Breast epithelium (tissue), 4 donors: ENCODE data around the gene PTRH2. TPM values are rescaled to one million over a fixed set of nuclear protein-coding genes. Genes with fewer than 3 reads are reported as not detected.

Experiments used
- DNase-seq, 2 donors: peaks; one replicate each; pipeline ENCODE4 v3.0.0-alpha.2; 2019; ENCODE audit warnings: low spot score in 2 of 2
- H3K27ac ChIP-seq, 2 donors: fragments of 200-600 bp; sonication (generic) in 1 of 2; one replicate each; pipeline ENCODE4 v1.5.1; 2016 to 2019; ENCODE audit warnings: mild to moderate bottlenecking in 1 of 2
- H3K27me3 ChIP-seq, 2 donors: fragments of 200-600 bp; sonication (generic) in 1 of 2; one replicate each; pipeline versions ENCODE4 v1.5.1 to v1.6.0; 2017 to 2019; ENCODE audit warnings: control low read depth in 1 of 2, mild to moderate bottlenecking in 1 of 2
- H3K36me3 ChIP-seq: fragments of 200-600 bp; one replicate; pipeline ENCODE4 v1.5.1; 2019
- H3K4me1 ChIP-seq, 2 donors: fragments of 200-600 bp; sonication (generic); one replicate each; pipeline ENCODE4 v1.5.1; 2016 to 2019; ENCODE audit warnings: control low read depth in 1 of 2
- H3K4me3 ChIP-seq, 3 donors: fragments of 200-600 bp; sonication (generic); 1 replicate in 2 of 3; 2 replicates in 1 of 3; pipeline ENCODE4 v1.5.1; 2016 to 2019; ENCODE audit warnings: mild to moderate bottlenecking in 3 of 3, moderate library complexity in 2 of 3
- H3K9me3 ChIP-seq, 2 donors: fragments of 200-600 bp; sonication (generic) in 1 of 2; one replicate each; pipeline ENCODE4 v1.5.1; 2016 to 2019; ENCODE audit warnings: control low read depth in 1 of 2
- POLR2A ChIP-seq: fragments of 450-650 bp; IDR thresholded peaks from one replicate; pipeline ENCODE4 v1.6.1; 2016; ENCODE audit warnings: antibody characterized with exemption, mild to moderate bottlenecking, moderate library complexity
- POLR2AphosphoS5 ChIP-seq, 3 donors: sonication (generic); formaldehyde crosslinking; IDR thresholded peaks; one replicate each; pipeline ENCODE4 v1.6.1; 2017; ENCODE audit warnings: antibody characterized with exemption in 3 of 3
- intact Hi-C: fragments of 100-400 bp; cut with DNase I; formaldehyde crosslinking; loops from one replicate; pipeline ENCODE4 v1.15.1; 2023; ENCODE audit warnings: low total_unique reads
- total RNA-seq, 3 donors: library from RNA; depleted of rRNA; stranded (reverse); fragments of >200 nt; gene quantifications; one replicate each; pipeline ENCODE4 v1.1.0, GENCODE V29; 2016
- TF ChIP-seq, protein P1 (sequence below), 3 donors: fragments of 450-650 bp; IDR thresholded peaks; one replicate each; pipeline ENCODE4 v1.5.1; 2016 to 2017; ENCODE audit warnings: antibody characterized with exemption in 3 of 3, mild to moderate bottlenecking in 3 of 3, moderate library complexity in 3 of 3

Gene PTRH2
- total RNA-seq, 3 donors from 2014 or later, result 21.0 to 27.7 (median 26.5) TPM

DNA sequence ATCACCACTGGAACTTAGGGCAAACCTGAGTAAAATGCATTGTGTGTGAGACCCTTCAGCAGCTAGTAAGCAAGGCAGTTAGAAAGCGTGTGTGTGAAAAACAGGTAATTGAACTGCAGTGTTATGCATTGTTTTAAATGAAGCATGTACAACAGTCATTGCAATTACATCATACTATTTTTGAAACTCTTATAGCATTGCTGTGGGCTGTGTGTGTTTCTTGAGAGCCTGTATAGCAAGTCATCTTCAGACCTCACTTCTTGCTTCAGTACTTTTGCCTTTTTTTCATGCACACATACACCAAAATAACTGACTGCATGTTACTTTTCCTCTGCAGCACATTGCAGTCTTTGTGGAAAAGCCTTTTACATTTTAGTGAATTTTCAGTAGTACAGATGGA, 19.2 kb downstream of the PTRH2 start:
- no peaks in the 10 kb centered on the region for H3K4me1 ChIP-seq
- TF ChIP-seq POLR2AphosphoS5 (IDR thresholded peaks at IDR 0.05), result no peak
- peaks cover 8% of the 10 kb centered on the region for H3K36me3 ChIP-seq
- H3K9me3 ChIP-seq, result no peaks in the 10 kb centered on the region
- H3K4me3 ChIP-seq, result no peak overlapping the region
- no peaks in the 10 kb centered on the region for H3K27me3 ChIP-seq
- H3K27ac ChIP-seq, result no peak overlapping the region
- intact Hi-C loops, result no loop called here
- DNase-seq, result no peak

DNA sequence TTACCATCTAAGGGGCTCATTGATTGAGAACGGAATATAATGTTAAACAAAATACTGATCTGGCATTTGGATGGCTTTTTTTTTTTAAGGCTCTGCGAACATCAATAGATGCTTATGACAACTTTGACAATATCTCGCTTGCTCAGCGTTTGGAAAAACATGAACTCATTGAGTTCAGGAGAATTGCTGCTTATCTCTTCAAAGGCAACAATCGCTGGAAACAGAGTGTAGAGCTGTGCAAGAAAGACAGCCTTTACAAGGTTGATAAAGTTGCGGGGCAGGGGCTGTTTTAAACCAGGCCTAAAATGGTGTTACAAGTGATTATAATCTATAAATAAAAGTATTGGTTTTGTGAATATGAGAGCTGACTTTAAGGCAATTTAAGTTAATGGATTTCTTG, 22.3 kb downstream of the PTRH2 start:
- Histone ChIP-seq H3K9me3 (no peaks in the 10 kb centered on the region), H3K27me3 (no peaks in the 10 kb centered on the region), H3K27ac (no peak overlapping the region), H3K4me3 (no peak overlapping the region), H3K36me3 (peaks cover 8% of the 10 kb centered on the region), H3K4me1 (no peaks in the 10 kb centered on the region)
- TF ChIP-seq POLR2A (no peak), POLR2AphosphoS5 (IDR thresholded peaks at IDR 0.05) (no peak)
- TF ChIP-seq, protein P1, sequence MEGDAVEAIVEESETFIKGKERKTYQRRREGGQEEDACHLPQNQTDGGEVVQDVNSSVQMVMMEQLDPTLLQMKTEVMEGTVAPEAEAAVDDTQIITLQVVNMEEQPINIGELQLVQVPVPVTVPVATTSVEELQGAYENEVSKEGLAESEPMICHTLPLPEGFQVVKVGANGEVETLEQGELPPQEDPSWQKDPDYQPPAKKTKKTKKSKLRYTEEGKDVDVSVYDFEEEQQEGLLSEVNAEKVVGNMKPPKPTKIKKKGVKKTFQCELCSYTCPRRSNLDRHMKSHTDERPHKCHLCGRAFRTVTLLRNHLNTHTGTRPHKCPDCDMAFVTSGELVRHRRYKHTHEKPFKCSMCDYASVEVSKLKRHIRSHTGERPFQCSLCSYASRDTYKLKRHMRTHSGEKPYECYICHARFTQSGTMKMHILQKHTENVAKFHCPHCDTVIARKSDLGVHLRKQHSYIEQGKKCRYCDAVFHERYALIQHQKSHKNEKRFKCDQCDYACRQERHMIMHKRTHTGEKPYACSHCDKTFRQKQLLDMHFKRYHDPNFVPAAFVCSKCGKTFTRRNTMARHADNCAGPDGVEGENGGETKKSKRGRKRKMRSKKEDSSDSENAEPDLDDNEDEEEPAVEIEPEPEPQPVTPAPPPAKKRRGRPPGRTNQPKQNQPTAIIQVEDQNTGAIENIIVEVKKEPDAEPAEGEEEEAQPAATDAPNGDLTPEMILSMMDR (IDR thresholded peaks at IDR 0.05), result no peak
- no peak for DNase-seq
- intact Hi-C loops, result no loop called here

DNA sequence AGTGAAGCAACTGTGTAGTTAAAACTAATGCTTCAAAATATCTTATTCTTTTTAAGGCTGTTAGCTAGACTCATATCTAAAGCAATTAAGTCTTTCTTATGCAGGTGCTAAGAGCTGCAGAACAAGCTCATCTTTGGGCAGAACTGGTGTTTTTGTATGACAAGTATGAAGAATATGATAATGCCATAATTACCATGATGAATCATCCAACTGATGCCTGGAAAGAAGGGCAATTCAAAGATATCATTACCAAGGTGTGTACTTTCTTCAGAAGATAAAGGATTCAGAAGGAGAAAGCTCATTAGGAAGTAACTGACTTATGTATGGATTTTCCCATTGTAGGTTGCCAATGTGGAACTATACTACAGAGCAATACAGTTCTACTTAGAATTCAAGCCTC, 23.9 kb downstream of the PTRH2 start:
- Histone ChIP-seq H3K4me3 (no peak overlapping the region), H3K9me3 (no peaks in the 10 kb centered on the region), H3K4me1 (no peaks in the 10 kb centered on the region), H3K36me3 (peaks cover 8% of the 10 kb centered on the region), H3K27ac (no peak overlapping the region), H3K27me3 (no peaks in the 10 kb centered on the region)
- intact Hi-C loops, result no loop called here
- no peak for DNase-seq
- TF ChIP-seq, protein P1 (IDR thresholded peaks at IDR 0.05), result no peak

DNA sequence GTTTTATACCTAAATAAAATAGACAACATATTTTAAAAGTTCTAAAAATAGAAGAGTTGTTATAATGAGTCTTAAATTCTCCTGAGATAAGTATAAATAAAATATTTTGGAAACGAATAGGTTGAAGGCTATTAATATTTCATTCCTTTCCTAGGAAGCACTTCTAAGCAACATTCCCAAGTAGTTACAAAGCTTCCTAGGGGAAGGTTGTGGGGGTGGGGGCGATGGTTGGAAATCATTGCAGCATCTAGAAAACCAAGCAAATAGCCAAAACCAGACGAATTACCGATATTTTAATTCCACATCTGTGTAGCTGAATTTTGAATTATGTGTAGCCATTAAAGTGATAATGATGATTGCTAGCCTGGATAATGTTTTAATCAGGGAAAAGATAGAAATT, 26.9 kb downstream of the PTRH2 start:
- DNase-seq, result no peak
- Histone ChIP-seq H3K9me3 (no peaks in the 10 kb centered on the region), H3K27me3 (no peaks in the 10 kb centered on the region), H3K4me1 (no peaks in the 10 kb centered on the region), H3K27ac (no peak overlapping the region), H3K36me3 (peaks cover 6% of the 10 kb centered on the region), H3K4me3 (no peak overlapping the region)
- intact Hi-C loops, result no loop called here
- no peak for TF ChIP-seq POLR2AphosphoS5 (IDR thresholded peaks at IDR 0.05)
- no peak for TF ChIP-seq POLR2A
- TF ChIP-seq, protein P1 (IDR thresholded peaks at IDR 0.05), result no peak

DNA sequence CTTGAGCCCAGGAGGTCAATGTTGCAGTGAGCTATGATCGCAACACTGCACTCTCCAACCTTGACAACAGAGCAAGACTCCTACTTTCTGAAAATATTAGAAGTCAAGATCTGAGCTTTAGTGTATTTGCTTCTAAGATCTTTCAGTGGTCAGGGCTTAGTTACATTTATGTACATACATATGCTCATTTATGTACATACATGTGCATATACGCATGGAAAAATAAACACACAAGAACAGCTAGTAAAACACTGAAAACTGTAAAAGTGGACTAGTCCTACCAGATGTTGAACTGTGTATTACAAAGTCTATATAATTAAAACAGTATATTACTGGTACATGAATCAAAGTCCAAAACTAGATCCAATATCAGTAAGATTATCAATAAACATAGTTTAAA, 28.3 kb downstream of the PTRH2 start:
- Histone ChIP-seq H3K4me1 (no peaks in the 10 kb centered on the region), H3K4me3 (no peak overlapping the region), H3K27ac (no peak overlapping the region), H3K9me3 (no peaks in the 10 kb centered on the region), H3K36me3 (peaks cover 15% of the 10 kb centered on the region), H3K27me3 (no peaks in the 10 kb centered on the region)
- intact Hi-C loops, result no loop called here
- TF ChIP-seq POLR2A (no peak), POLR2AphosphoS5 (IDR thresholded peaks at IDR 0.05) (no peak)
- TF ChIP-seq, protein P1 (IDR thresholded peaks at IDR 0.05), result no peak
- DNase-seq, result no peak

DNA sequence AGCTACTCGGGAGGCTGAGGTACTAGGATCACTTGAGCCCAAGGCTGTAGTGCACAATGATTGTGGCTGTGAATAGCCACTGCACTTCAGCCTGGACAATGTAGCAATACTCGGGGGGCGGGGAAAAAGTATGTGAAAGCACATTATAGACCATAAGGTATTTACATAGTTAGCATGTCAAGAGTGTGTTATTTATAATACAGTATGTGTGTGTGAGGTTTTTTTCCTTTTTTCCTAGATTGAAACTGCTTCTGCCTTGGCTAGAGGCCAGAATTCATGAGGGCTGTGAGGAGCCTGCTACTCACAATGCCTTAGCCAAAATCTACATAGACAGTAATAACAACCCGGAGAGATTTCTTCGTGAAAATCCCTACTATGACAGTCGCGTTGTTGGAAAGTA, 30.5 kb downstream of the PTRH2 start:
- no peaks in the 10 kb centered on the region for H3K27me3 ChIP-seq
- no peak overlapping the region for H3K4me3 ChIP-seq
- H3K36me3 ChIP-seq, result peaks cover 15% of the 10 kb centered on the region
- DNase-seq, result no peak
- no peak overlapping the region for H3K27ac ChIP-seq
- no peaks in the 10 kb centered on the region for H3K4me1 ChIP-seq
- intact Hi-C loops, result no loop called here
- no peaks in the 10 kb centered on the region for H3K9me3 ChIP-seq
- no peak for TF ChIP-seq POLR2A
- TF ChIP-seq, protein P1 (IDR thresholded peaks at IDR 0.05), result no peak
- no peak for TF ChIP-seq POLR2AphosphoS5 (IDR thresholded peaks at IDR 0.05)
